GM12878 (cell line): ENCODE results near the gene SFSWAP. TPM values are rescaled to one million over a fixed set of nuclear protein-coding genes. Genes with fewer than 3 reads are reported as not detected.

Experiments
- ATAC-seq: fragments of 200-7000 bp; cut with Tn5 transposase; 3 replicates; pipeline ENCODE4 v1.9.1; 2020; ENCODE audit warnings: mild to moderate bottlenecking, moderate library complexity
- BruUV-seq: library from RNA; stranded (reverse); fragments of 400-500 nt; replicated peaks from 2 replicates; lab custom pipeline; 2021; lab: Mats Ljungman, UMichigan
- CTCF ChIA-PET: fragments of 300-600 bp; sonication (Branson Sonifier 250); formaldehyde crosslinking; extraction: SDS; loops from one replicate; lab custom pipeline; 2021; ENCODE audit warnings: inconsistent platforms; lab: Yijun Ruan, JAX
- POLR2A ChIA-PET: fragments of 350-600 bp; formaldehyde crosslinking; extraction: SDS; loops from one replicate; lab custom pipeline; 2021; ENCODE audit warnings: inconsistent platforms; lab: Charles Lee
- RAD21 ChIA-PET: fragments of 300-600 bp; sonication (Branson Sonifier 250); formaldehyde crosslinking; loops from one replicate; lab custom pipeline; 2023; ENCODE audit warnings: antibody characterized with exemption; ENCODE audit not compliant: unreplicated experiment; lab: Charles Lee
- SMC1A ChIA-PET: fragments of 300-600 bp; sonication (Branson Sonifier 250); formaldehyde crosslinking; loops from one replicate; lab custom pipeline; 2023; ENCODE audit not compliant: unreplicated experiment, uncharacterized antibody; lab: Charles Lee
- DNase-seq: peaks from one replicate; pipeline ENCODE4 v3.0.0-alpha.2; 2011; ENCODE audit warnings: low read depth, low spot score
- FAIRE-seq: peaks from 3 replicates; lab custom pipeline; 2011; peaks lifted over from hg19 to GRCh38; lab: Jason Lieb, UNC
- H2AFZ ChIP-seq: 2 replicates; pipeline ENCODE4 v1.6.0; 2011; ENCODE audit warnings: low read depth, low read length, control low read depth; ENCODE audit not compliant: control insufficient read depth
- H3K27ac ChIP-seq: 2 replicates; pipeline ENCODE4 v1.5.1; 2011; ENCODE audit warnings: control low read depth; ENCODE audit not compliant: control insufficient read depth, insufficient read depth
- H3K27me3 ChIP-seq, 2 experiments: replicated peaks in 1 of 2; 2 replicates each; pipeline versions ENCODE4 v1.6.0 to v1.6.1; 2011; ENCODE audit warnings: low read length in 1 of 2; ENCODE audit not compliant: control insufficient read depth in 2 of 2, insufficient read depth in 2 of 2
- H3K36me3 ChIP-seq, 2 experiments: 2 replicates each; pipeline ENCODE4 v1.5.1; 2011; ENCODE audit warnings: low read length in 1 of 2; ENCODE audit not compliant: control insufficient read depth in 2 of 2, insufficient read depth in 2 of 2
- H3K4me1 ChIP-seq: 2 replicates; pipeline ENCODE4 v1.6.1; 2011; ENCODE audit warnings: mild to moderate bottlenecking, low read length, moderate library complexity, mixed read lengths; ENCODE audit not compliant: control insufficient read depth, insufficient read depth
- H3K4me2 ChIP-seq: 2 replicates; pipeline ENCODE4 v1.6.0; 2011; ENCODE audit warnings: control low read depth; ENCODE audit not compliant: control insufficient read depth, insufficient read depth
- H3K4me3 ChIP-seq: fragments of 200-600 bp; sonication (generic); 2 replicates; pipeline ENCODE4 v1.5.1; 2016
- H3K79me2 ChIP-seq: 2 replicates; pipeline ENCODE4 v1.6.0; 2011; ENCODE audit warnings: low read length; ENCODE audit not compliant: control insufficient read depth, insufficient read depth
- H3K9ac ChIP-seq: 2 replicates; pipeline ENCODE4 v1.8.0; 2011; ENCODE audit warnings: low read length, control low read depth, mixed read lengths; ENCODE audit not compliant: control insufficient read depth, insufficient read depth
- H3K9me3 ChIP-seq: replicated peaks from 3 replicates; pipeline ENCODE4 v1.5.1; 2011; ENCODE audit warnings: mild to moderate bottlenecking, low read length; ENCODE audit not compliant: control insufficient read depth, insufficient read depth
- H4K20me1 ChIP-seq: 2 replicates; pipeline ENCODE4 v1.6.0; 2011; ENCODE audit not compliant: control insufficient read depth, insufficient read depth
- CHD2 ChIP-seq: IDR thresholded peaks from 2 replicates; pipeline ENCODE4 v1.6.1; 2011; ENCODE audit warnings: low read depth, low read length, improper control_type of control experiment, borderline replicate concordance
- ESRRA ChIP-seq: IDR thresholded peaks from 2 replicates; pipeline ENCODE4 v1.6.1; 2012; ENCODE audit warnings: mild to moderate bottlenecking, low read length, improper control_type of control experiment
- IRF4 ChIP-seq: IDR thresholded peaks from 2 replicates; pipeline ENCODE4 v1.6.1; 2011; ENCODE audit warnings: low read depth, low read length
- MXI1 ChIP-seq: fragments of 150-350 bp; IDR thresholded peaks from 2 replicates; pipeline ENCODE4 v1.6.1; 2011; ENCODE audit warnings: low read depth, mild to moderate bottlenecking, inconsistent platforms, low read length, improper control_type of control experiment
- NFYA ChIP-seq: IDR thresholded peaks from 2 replicates; pipeline ENCODE4 v1.6.1; 2011; ENCODE audit warnings: low read depth, mild to moderate bottlenecking, low read length, improper control_type of control experiment, borderline replicate concordance
- RAD21 ChIP-seq: IDR thresholded peaks from 2 replicates; pipeline ENCODE4 v1.6.1; 2011; ENCODE audit warnings: mild to moderate bottlenecking, low read depth, low read length, moderate library complexity; ENCODE audit not compliant: insufficient read depth
- SMC3 ChIP-seq: IDR thresholded peaks from 2 replicates; pipeline ENCODE4 v1.6.1; 2011; ENCODE audit warnings: low read length, improper control_type of control experiment, borderline replicate concordance
- ZNF384 ChIP-seq: IDR thresholded peaks from 2 replicates; pipeline ENCODE4 v1.6.1; 2012; ENCODE audit warnings: low read depth, mild to moderate bottlenecking, low read length, improper control_type of control experiment, borderline replicate concordance
- WGBS: methylation state at CpG from one replicate; pipeline ENCODE4 v1.1.6; 2016; ENCODE audit warnings: low lambda C conversion rate; ENCODE audit not compliant: insufficient replicate concordance, insufficient coverage; ENCODE audit errors: missing lambda C conversion rate; 5-methylcytosine and 5-hydroxymethylcytosine counted together
- in situ Hi-C: fragments of 300-500 bp; cut with MboI; formaldehyde crosslinking; loops from 9 replicates; pipeline ENCODE4 v1.14.3; 2018; ENCODE audit warnings: mixed read lengths
- intact Hi-C: fragments of 100-400 bp; cut with micrococcal nuclease; formaldehyde crosslinking; loops from one replicate; pipeline ENCODE4 v1.14.2; 2022; ENCODE audit not compliant: unreplicated experiment
- polyA plus RNA-seq, 11 experiments: library from polyadenylated mRNA; depleted of rRNA in 4 of 11; unstranded in 6 of 11; stranded (reverse) in 5 of 11; fragments of >200 nt; fragmentation: Nextera tagmentation in 4 of 11; fragmentation: Illumina TruSeq in 1 of 11; extraction: Ambion mirVana in 4 of 11; extraction: Trizol in 1 of 11; gene quantifications; 1 replicate in 1 of 11; 2 replicates in 10 of 11; pipeline versions ENCODE4 v1.2.1 to v1.2.3, GENCODE V29; 2011 to 2016; ENCODE audit warnings: inconsistent platforms in 2 of 11, missing spikeins in 2 of 11, low read depth in 1 of 11
- total RNA-seq, 4 experiments: library from RNA; depleted of rRNA in 3 of 4; stranded (reverse); fragments of >200 nt in 3 of 4; fragmentation: Illumina TruSeq in 1 of 4; extraction: Trizol in 1 of 4; gene quantifications; 2 replicates each; pipeline versions ENCODE4 v1.2.1 to v1.2.3, GENCODE V29; 2013 to 2021
- TF ChIP-seq, protein P1 (sequence below), 3 experiments: IDR thresholded peaks in 2 of 3; conservative IDR thresholded peaks in 1 of 3; 2 replicates each; pipeline ENCODE4 v1.5.1; 2011; ENCODE audit warnings: low read depth in 3 of 3, low read length in 3 of 3, mild to moderate bottlenecking in 3 of 3, control low read depth in 2 of 3, moderate library complexity in 2 of 3, inconsistent platforms in 1 of 3, mixed read lengths in 1 of 3; ENCODE audit not compliant: control insufficient read depth in 2 of 3, insufficient read depth in 1 of 3; ENCODE audit errors: extremely low read depth in 1 of 3

Gene SFSWAP
- total and polyA plus RNA-seq, 10 of the 15 experiments (the other 5 are each of a cell fraction or from before 2014, with no cell fraction given): 1.8 to 48.6 (median 25.0) TPM

DNA sequence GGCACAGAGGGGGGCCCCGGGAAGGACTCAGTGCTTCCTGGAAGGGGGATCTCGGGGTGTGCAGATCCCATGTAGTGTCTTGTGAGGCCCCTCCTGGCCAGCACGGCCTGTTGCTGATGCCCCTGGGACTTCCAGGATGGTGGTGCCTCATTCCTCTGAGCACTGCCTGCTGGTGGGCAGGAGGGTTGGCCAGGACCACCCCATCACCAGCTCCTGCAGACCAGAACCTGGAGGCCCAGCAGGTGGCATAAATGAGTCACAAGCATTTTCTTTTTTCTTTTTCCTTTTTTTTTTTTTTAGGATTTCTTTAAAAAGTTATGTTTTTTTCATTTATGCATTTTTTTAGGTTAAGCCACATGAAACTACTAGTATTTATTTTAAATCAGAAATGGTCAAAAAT is 125.3 kb downstream of the SFSWAP start:
- no peaks in the 10 kb centered on the region for H3K27me3 ChIP-seq
- no peak overlapping the region for H3K9ac ChIP-seq
- H3K9me3 ChIP-seq: no peaks in the 10 kb centered on the region
- ATAC-seq (peak; percentile 42; the same call in 2 of the 3 replicates), DNase-seq (no peak), FAIRE-seq (no peak)
- H2AFZ ChIP-seq: no peak overlapping the region
- H3K4me3 ChIP-seq: no peak overlapping the region
- CTCF ChIA-PET: interaction anchor here (0.7 to 1.6 kb wide), 7 partner anchors 94 to 732 kb away, joined by 3 to 5 read pairs (median 4); partner anchors contain the start of gene EP400
- in situ Hi-C loops (no loop called here), intact Hi-C loops (loop anchor here (5.0 kb wide), 1 partner anchor 166 kb away; no protein-coding TSS in a partner anchor)
- no peaks in the 10 kb centered on the region for H4K20me1 ChIP-seq
- no peak overlapping the region for H3K27ac ChIP-seq
- BruUV-seq: no TSS peak
- no peaks in the 10 kb centered on the region for H3K4me1 ChIP-seq
- POLR2A ChIA-PET: interaction anchor here (0.7 kb wide), 1 partner anchor 218 kb away, joined by 7 read pairs; no protein-coding TSS in a partner anchor
- WGBS: 63% methylated on average over 3 of the region's 3 CpGs
- SMC1A ChIA-PET: interaction anchor here (0.6 kb wide), 1 partner anchor 37 kb away, joined by 4 read pairs; no protein-coding TSS in a partner anchor
- no peak overlapping the region for H3K4me2 ChIP-seq
- RAD21 ChIA-PET: interaction anchor here (0.6 to 1.6 kb wide), 5 partner anchors 94 to 731 kb away, joined by 3 to 4 read pairs (median 3); no protein-coding TSS in a partner anchor
- no peaks in the 10 kb centered on the region for H3K36me3 ChIP-seq
- no peak for TF ChIP-seq ESRRA
- TF ChIP-seq IRF4: no peak
- TF ChIP-seq SMC3: peak; percentile 46; the same call in 1 of the 2 replicates
- no peak for TF ChIP-seq NFYA
- TF ChIP-seq, protein P1, sequence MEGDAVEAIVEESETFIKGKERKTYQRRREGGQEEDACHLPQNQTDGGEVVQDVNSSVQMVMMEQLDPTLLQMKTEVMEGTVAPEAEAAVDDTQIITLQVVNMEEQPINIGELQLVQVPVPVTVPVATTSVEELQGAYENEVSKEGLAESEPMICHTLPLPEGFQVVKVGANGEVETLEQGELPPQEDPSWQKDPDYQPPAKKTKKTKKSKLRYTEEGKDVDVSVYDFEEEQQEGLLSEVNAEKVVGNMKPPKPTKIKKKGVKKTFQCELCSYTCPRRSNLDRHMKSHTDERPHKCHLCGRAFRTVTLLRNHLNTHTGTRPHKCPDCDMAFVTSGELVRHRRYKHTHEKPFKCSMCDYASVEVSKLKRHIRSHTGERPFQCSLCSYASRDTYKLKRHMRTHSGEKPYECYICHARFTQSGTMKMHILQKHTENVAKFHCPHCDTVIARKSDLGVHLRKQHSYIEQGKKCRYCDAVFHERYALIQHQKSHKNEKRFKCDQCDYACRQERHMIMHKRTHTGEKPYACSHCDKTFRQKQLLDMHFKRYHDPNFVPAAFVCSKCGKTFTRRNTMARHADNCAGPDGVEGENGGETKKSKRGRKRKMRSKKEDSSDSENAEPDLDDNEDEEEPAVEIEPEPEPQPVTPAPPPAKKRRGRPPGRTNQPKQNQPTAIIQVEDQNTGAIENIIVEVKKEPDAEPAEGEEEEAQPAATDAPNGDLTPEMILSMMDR (IDR thresholded peaks at IDR 0.05 in 2 of 3, conservative IDR thresholded peaks at IDR 0.05 in 1 of 3; ENCODE audit: control insufficient read depth in 2 of 3, extremely low read depth in 1 of 3, insufficient read depth in 1 of 3, low read depth in 3 of 3, low read length in 3 of 3): peak in 2 of 3 experiments; percentile 32 to 41; a peak in 3 of 6 replicates
- TF ChIP-seq ZNF384: 0 out of 2 replicates have a peak, but pooled peaks have one; percentile 8
- no peak for TF ChIP-seq CHD2
- TF ChIP-seq RAD21: peak; percentile 48; the same call in 1 of the 2 replicates
- TF ChIP-seq MXI1: no peak
- no peaks in the 10 kb centered on the region for H3K79me2 ChIP-seq
